Activated naive CD8-positive, alpha-beta T cell (primary cell): ENCODE data around the gene GANC.
A peak's percentile ranks its signal among the peaks of the same experiment; 100 is the strongest.
"Not testable (repeated sequence)": the region's sequence is repeated elsewhere in the genome, so short reads cannot be mapped to it uniquely, and the experiment has no call there.

ENCODE experiments used
- H3K27ac Mint-ChIP-seq: one replicate; pipeline ENCODE4 v1.8.0; 2021; ENCODE audit warnings: mixed read lengths
- H3K27me3 Mint-ChIP-seq: one replicate; pipeline ENCODE4 v1.8.0; 2021; ENCODE audit warnings: mixed read lengths
- H3K36me3 Mint-ChIP-seq: one replicate; pipeline ENCODE4 v1.8.0; 2021; ENCODE audit warnings: mixed read lengths
- H3K4me1 Mint-ChIP-seq: one replicate; pipeline ENCODE4 v1.8.0; 2021; ENCODE audit warnings: low read depth, mixed read lengths
- H3K4me3 Mint-ChIP-seq: one replicate; pipeline ENCODE4 v1.8.0; 2021; ENCODE audit warnings: mild to moderate bottlenecking, mixed read lengths
- H3K9me3 Mint-ChIP-seq: one replicate; pipeline ENCODE4 v1.8.0; 2021; ENCODE audit warnings: low read depth, mixed read lengths

The GANC gene

GRCh38 chr15:42272939-42273899 lies at the start of gene GANC, which contains the start of gene TMEM87A:
TSS of gene GANC (plus strand) at chr15:42273201. CDS start at chr15:42274482, 1,281 bp downstream.
TSS of gene TMEM87A (minus strand) at chr15:42273433. CDS start at chr15:42273398, 35 bp downstream.
- Mint-ChIP-seq H3K9me3 (no peaks in the 10 kb centered on the region), H3K36me3 (peaks cover 12% of the 10 kb centered on the region), H3K27ac (peak within 1 kb of the TSS; percentile 100), H3K4me1 (peaks cover 57% of the 10 kb centered on the region), H3K4me3 (peak within 1 kb of the TSS; percentile 99), H3K27me3 (no peaks in the 10 kb centered on the region)

- Mint-ChIP-seq H3K36me3 (peaks cover 3% of the 10 kb centered on the region), H3K27me3 (no peaks in the 10 kb centered on the region), H3K4me1 (no peaks in the 10 kb centered on the region), H3K27ac (no peak overlapping the region), H3K9me3 (no peaks in the 10 kb centered on the region), H3K4me3 (no peak overlapping the region)
Measured at GRCh38 chr15:42226648-42227047, 46.4 kb upstream of the GANC start.

GRCh38 chr15:42228036-42228435 lies 45.0 kb upstream of the GANC start:
- Mint-ChIP-seq H3K36me3 (peaks cover 3% of the 10 kb centered on the region), H3K27ac (no peak overlapping the region), H3K4me3 (no peak overlapping the region), H3K9me3 (no peaks in the 10 kb centered on the region), H3K27me3 (no peaks in the 10 kb centered on the region), H3K4me1 (no peaks in the 10 kb centered on the region)

- H3K27ac Mint-ChIP-seq, H3K9me3 Mint-ChIP-seq, H3K4me1 Mint-ChIP-seq, H3K27me3 Mint-ChIP-seq, H3K36me3 Mint-ChIP-seq, H3K4me3 Mint-ChIP-seq: not testable (repeated sequence)
Measured at GRCh38 chr15:42228981-42229380, 44.0 kb upstream of the GANC start.

GRCh38 chr15:42231088-42231487 lies 41.9 kb upstream of the GANC start:
- H3K27ac Mint-ChIP-seq = no peak overlapping the region
- H3K36me3 Mint-ChIP-seq = no peaks in the 10 kb centered on the region
- H3K4me3 Mint-ChIP-seq = no peak overlapping the region
- H3K27me3 Mint-ChIP-seq = no peaks in the 10 kb centered on the region
- no peaks in the 10 kb centered on the region for H3K9me3 Mint-ChIP-seq
- H3K4me1 Mint-ChIP-seq = no peaks in the 10 kb centered on the region

- H3K27ac Mint-ChIP-seq = no peak overlapping the region
- no peak overlapping the region for H3K4me3 Mint-ChIP-seq
- H3K36me3 Mint-ChIP-seq = peaks cover 6% of the 10 kb centered on the region
- no peaks in the 10 kb centered on the region for H3K9me3 Mint-ChIP-seq
- no peaks in the 10 kb centered on the region for H3K4me1 Mint-ChIP-seq
- no peaks in the 10 kb centered on the region for H3K27me3 Mint-ChIP-seq
Measured at GRCh38 chr15:42232606-42233005, 40.4 kb upstream of the GANC start.

- H3K27me3 Mint-ChIP-seq = no peaks in the 10 kb centered on the region
- H3K9me3 Mint-ChIP-seq = no peaks in the 10 kb centered on the region
- no peak overlapping the region for H3K4me3 Mint-ChIP-seq
- H3K27ac Mint-ChIP-seq = no peak overlapping the region
- H3K4me1 Mint-ChIP-seq = no peaks in the 10 kb centered on the region
- peaks cover 6% of the 10 kb centered on the region for H3K36me3 Mint-ChIP-seq
Measured at GRCh38 chr15:42233107-42233506, 39.9 kb upstream of the GANC start.

- H3K4me3 Mint-ChIP-seq = no peak overlapping the region
- no peaks in the 10 kb centered on the region for H3K27me3 Mint-ChIP-seq
- H3K36me3 Mint-ChIP-seq = peaks cover 14% of the 10 kb centered on the region
- H3K9me3 Mint-ChIP-seq = no peaks in the 10 kb centered on the region
- H3K4me1 Mint-ChIP-seq = peaks cover 4% of the 10 kb centered on the region
- H3K27ac Mint-ChIP-seq = no peak overlapping the region
Measured at GRCh38 chr15:42239528-42240182, 33.3 kb upstream of the GANC start.

GRCh38 chr15:42240823-42241222 lies 32.2 kb upstream of the GANC start:
- peaks cover 4% of the 10 kb centered on the region for H3K4me1 Mint-ChIP-seq
- no peak overlapping the region for H3K27ac Mint-ChIP-seq
- H3K4me3 Mint-ChIP-seq = no peak overlapping the region

GRCh38 chr15:42253300-42253699 lies 19.7 kb upstream of the GANC start:
- H3K4me1 Mint-ChIP-seq = no peaks in the 10 kb centered on the region
- H3K27ac Mint-ChIP-seq = no peak overlapping the region
- H3K36me3 Mint-ChIP-seq = peaks cover 30% of the 10 kb centered on the region
- no peak overlapping the region for H3K4me3 Mint-ChIP-seq
- H3K9me3 Mint-ChIP-seq = no peaks in the 10 kb centered on the region
- H3K27me3 Mint-ChIP-seq = no peaks in the 10 kb centered on the region

More at GRCh38 chr15:42240823-42241222, 32.2 kb upstream of the GANC start:
- H3K36me3 Mint-ChIP-seq = peaks cover 14% of the 10 kb centered on the region
- no peaks in the 10 kb centered on the region for H3K27me3 Mint-ChIP-seq
- no peaks in the 10 kb centered on the region for H3K9me3 Mint-ChIP-seq

- H3K9me3 Mint-ChIP-seq = no peaks in the 10 kb centered on the region
- peaks cover 23% of the 10 kb centered on the region for H3K4me1 Mint-ChIP-seq
- no peaks in the 10 kb centered on the region for H3K27me3 Mint-ChIP-seq
- no peak overlapping the region for H3K27ac Mint-ChIP-seq
- H3K36me3 Mint-ChIP-seq = peaks cover 26% of the 10 kb centered on the region
- no peak overlapping the region for H3K4me3 Mint-ChIP-seq
Measured at GRCh38 chr15:42264795-42265194, 8.2 kb upstream of the GANC start.

GRCh38 chr15:42267286-42267685 lies 5.7 kb upstream of the GANC start:
- H3K27me3 Mint-ChIP-seq = no peaks in the 10 kb centered on the region
- peaks cover 43% of the 10 kb centered on the region for H3K4me1 Mint-ChIP-seq
- H3K27ac Mint-ChIP-seq = peak overlapping the region; percentile 28
- no peak overlapping the region for H3K4me3 Mint-ChIP-seq
- H3K36me3 Mint-ChIP-seq = peaks cover 32% of the 10 kb centered on the region
- no peaks in the 10 kb centered on the region for H3K9me3 Mint-ChIP-seq

GRCh38 chr15:42270551-42270950 lies 2.5 kb upstream of the GANC start:
- Mint-ChIP-seq H3K4me3 (peak overlapping the region; percentile 36), H3K27me3 (no peaks in the 10 kb centered on the region), H3K4me1 (peaks cover 61% of the 10 kb centered on the region), H3K27ac (no peak overlapping the region), H3K36me3 (peaks cover 17% of the 10 kb centered on the region), H3K9me3 (no peaks in the 10 kb centered on the region)

- Mint-ChIP-seq H3K4me3 (peak overlapping the region; percentile 36), H3K36me3 (peaks cover 15% of the 10 kb centered on the region), H3K9me3 (no peaks in the 10 kb centered on the region), H3K27me3 (no peaks in the 10 kb centered on the region), H3K4me1 (peaks cover 64% of the 10 kb centered on the region), H3K27ac (no peak overlapping the region)
Measured at GRCh38 chr15:42270996-42271395, 2.0 kb upstream of the GANC start.
